Activated T-helper 2 cell treated with anti-CD3 and anti-CD28 coated beads, Interferon-gamma antibody, Interleukin-2, Interleukin-4, amounts not matched to agents 10 μg/mL and 5 μg/mL and 100 μg/mL, durations not matched to agents 14 hours and 24 hours and 36 hours (primary cell): ENCODE data around the gene ZNF438. TPM values are rescaled to one million over a fixed set of nuclear protein-coding genes. Genes with fewer than 3 reads are reported as not detected.

Source experiments
- DNase-seq: peaks from one replicate; pipeline ENCODE4 v3.0.0; 2021; ENCODE audit warnings: low spot score
- H3K27ac Mint-ChIP-seq: one replicate; pipeline ENCODE4 v1.8.0; 2021; ENCODE audit warnings: mixed read lengths
- H3K27me3 Mint-ChIP-seq: one replicate; pipeline ENCODE4 v1.8.0; 2021; ENCODE audit warnings: low read depth, mixed read lengths
- H3K36me3 Mint-ChIP-seq: one replicate; pipeline ENCODE4 v1.8.0; 2021; ENCODE audit warnings: low read depth, mixed read lengths
- H3K4me1 Mint-ChIP-seq: one replicate; pipeline ENCODE4 v1.8.0; 2021; ENCODE audit warnings: low read depth, mixed read lengths
- H3K4me3 Mint-ChIP-seq: one replicate; pipeline ENCODE4 v1.8.0; 2021; ENCODE audit warnings: low read depth, mild to moderate bottlenecking, moderate library complexity, mixed read lengths
- H3K9me3 Mint-ChIP-seq: one replicate; pipeline ENCODE4 v1.8.0; 2021; ENCODE audit warnings: mixed read lengths
- intact Hi-C: fragments of 100-400 bp; cut with micrococcal nuclease; formaldehyde crosslinking; loops from one replicate; pipeline ENCODE4 v1.15.1; 2023
- total RNA-seq: library from RNA; stranded (reverse); gene quantifications from 2 replicates; pipeline ENCODE4 v1.2.3, GENCODE V29; 2022

ZNF438 gene
- total RNA-seq, 1 donor from 2014 or later: 6.1 TPM

DNA sequence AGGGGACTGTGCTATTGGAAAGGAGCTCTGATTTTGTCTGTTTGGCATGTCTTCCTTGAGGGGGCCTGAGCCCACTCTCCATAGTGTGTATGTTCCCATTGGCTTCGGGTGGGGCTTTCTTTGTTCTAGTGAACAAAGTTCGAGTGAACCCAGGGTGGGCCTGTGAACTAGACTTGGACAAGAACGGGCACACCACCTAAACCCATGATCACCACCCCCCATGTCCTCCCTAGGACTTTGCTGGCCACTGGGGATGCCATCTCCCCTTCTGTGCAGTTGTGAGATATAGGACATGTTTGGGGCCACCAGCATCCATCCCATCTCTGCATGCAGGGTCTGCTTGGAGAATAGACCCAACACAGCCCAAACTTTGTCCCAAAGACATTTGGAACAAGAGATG lies 206.6 kb downstream of the ZNF438 start:
- no peak for DNase-seq
- intact Hi-C loops: no loop called here
- peaks cover 8% of the 10 kb centered on the region for H3K4me1 Mint-ChIP-seq
- H3K4me3 Mint-ChIP-seq: no peak overlapping the region
- H3K27me3 Mint-ChIP-seq: no peaks in the 10 kb centered on the region
- no peaks in the 10 kb centered on the region for H3K36me3 Mint-ChIP-seq
- no peaks in the 10 kb centered on the region for H3K9me3 Mint-ChIP-seq
- no peak overlapping the region for H3K27ac Mint-ChIP-seq

DNA sequence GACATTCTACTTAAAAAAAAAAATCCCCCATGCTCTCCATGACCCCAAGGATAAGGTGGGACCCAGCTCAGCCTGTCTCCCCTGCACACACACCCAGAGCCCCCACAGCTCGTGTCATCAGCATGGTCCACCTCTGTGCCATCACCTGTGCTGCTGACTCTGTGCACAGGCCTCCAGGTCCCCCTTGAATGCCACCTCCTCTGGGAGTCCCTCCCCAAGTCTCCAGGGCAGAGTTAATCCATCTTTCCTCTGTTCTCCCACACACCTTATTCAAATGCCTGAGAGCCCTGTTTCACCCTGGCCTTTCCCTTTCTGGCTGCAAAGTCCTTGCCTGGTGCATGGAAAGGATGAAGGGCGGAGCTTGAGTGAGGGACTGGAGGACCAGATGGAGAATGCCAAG lies 208.0 kb downstream of the ZNF438 start:
- peaks cover 8% of the 10 kb centered on the region for H3K4me1 Mint-ChIP-seq
- H3K27me3 Mint-ChIP-seq: no peaks in the 10 kb centered on the region
- H3K9me3 Mint-ChIP-seq: no peaks in the 10 kb centered on the region
- H3K4me3 Mint-ChIP-seq: no peak overlapping the region
- intact Hi-C loops: no loop called here
- H3K36me3 Mint-ChIP-seq: no peaks in the 10 kb centered on the region
- H3K27ac Mint-ChIP-seq: no peak overlapping the region
- no peak for DNase-seq

GRCh38 chr10:30822693-30823465 lies 208.8 kb downstream of the ZNF438 start:
- Mint-ChIP-seq H3K9me3 (no peaks in the 10 kb centered on the region), H3K27ac (no peak overlapping the region), H3K27me3 (no peaks in the 10 kb centered on the region), H3K4me1 (peaks cover 8% of the 10 kb centered on the region), H3K4me3 (no peak overlapping the region), H3K36me3 (no peaks in the 10 kb centered on the region)
- no peak for DNase-seq
- intact Hi-C loops: no loop called here

- H3K9me3 Mint-ChIP-seq: no peaks in the 10 kb centered on the region
- intact Hi-C loops: no loop called here
- no peaks in the 10 kb centered on the region for H3K27me3 Mint-ChIP-seq
- no peak overlapping the region for H3K27ac Mint-ChIP-seq
- DNase-seq: no peak
- no peak overlapping the region for H3K4me3 Mint-ChIP-seq
- H3K36me3 Mint-ChIP-seq: no peaks in the 10 kb centered on the region
- peaks cover 8% of the 10 kb centered on the region for H3K4me1 Mint-ChIP-seq
Observed at GRCh38 chr10:30821994-30822692, 209.5 kb downstream of the ZNF438 start.

DNA sequence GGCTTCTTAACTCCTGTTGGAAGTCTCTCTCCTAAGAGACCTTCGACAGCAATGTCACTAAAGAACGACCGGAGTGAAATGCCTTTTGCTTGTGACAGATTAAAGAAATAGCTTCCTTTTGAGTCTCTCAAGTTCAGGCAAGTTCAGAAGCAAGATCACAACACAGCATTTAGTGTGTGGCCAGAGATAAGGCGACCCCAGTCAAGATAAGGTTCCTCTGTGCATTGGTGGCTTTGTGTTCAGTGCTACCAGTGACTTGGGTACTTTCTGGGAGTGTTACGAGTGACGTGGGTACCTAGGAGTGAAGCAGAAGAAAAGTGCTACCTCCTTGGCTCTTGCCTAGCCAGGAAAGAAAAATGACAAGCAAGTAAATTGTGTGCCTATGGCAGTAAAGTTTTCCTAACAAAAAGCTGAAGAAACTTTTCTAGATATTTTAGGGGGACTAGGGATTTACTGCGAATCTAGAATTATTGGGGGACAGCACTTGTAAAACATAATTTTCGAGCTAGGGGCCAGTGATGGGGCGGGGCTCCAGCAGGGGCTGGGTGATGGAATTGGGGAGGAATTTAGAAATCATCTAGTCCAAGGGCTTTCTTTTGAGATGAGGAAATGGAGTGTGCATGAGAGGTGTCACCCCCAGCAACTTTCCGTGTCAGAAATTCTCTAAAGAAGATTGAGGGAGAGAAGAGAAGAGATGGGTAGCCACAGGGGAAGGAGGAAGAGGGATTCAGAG lies 210.2 kb downstream of the ZNF438 start:
- intact Hi-C loops: no loop called here
- no peak overlapping the region for H3K27ac Mint-ChIP-seq
- no peaks in the 10 kb centered on the region for H3K27me3 Mint-ChIP-seq
- H3K36me3 Mint-ChIP-seq: no peaks in the 10 kb centered on the region
- DNase-seq: no peak
- no peaks in the 10 kb centered on the region for H3K9me3 Mint-ChIP-seq
- H3K4me1 Mint-ChIP-seq: peaks cover 8% of the 10 kb centered on the region
- H3K4me3 Mint-ChIP-seq: no peak overlapping the region

DNA sequence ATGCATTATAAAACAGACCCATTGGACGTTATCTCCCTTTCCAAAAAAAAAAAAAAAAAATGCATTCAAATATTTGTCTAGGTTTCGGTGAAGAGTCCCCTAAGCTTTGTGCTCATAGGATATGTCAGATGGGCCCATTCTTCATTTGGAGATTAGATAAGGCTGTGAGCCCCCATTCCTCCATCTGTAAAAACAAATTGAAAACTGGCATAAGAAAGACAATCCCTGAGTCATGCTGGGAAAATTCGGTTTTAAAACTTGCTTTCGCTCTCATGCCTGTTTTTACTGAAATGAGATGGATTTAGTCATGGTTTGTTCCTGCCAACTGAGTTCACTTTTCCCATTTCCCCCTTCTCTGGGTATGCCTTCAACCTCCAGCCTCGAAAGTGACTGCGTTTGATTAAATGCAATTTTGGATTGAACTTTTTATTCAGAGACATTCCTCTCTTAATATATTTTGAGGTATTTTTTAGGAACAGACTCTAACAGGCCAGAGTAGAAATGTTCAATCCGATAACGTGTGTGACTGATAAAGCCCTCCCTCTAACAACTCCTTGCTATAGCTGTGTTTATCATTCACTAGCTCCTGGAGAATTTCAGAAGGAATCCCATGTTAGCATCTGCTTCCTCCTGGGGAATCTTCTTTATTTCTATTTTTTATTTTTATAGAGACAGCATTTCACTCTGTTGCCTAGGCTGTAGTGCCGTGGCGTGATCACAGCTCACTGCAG lies 211.2 kb downstream of the ZNF438 start:
- no peaks in the 10 kb centered on the region for H3K36me3 Mint-ChIP-seq

DNA sequence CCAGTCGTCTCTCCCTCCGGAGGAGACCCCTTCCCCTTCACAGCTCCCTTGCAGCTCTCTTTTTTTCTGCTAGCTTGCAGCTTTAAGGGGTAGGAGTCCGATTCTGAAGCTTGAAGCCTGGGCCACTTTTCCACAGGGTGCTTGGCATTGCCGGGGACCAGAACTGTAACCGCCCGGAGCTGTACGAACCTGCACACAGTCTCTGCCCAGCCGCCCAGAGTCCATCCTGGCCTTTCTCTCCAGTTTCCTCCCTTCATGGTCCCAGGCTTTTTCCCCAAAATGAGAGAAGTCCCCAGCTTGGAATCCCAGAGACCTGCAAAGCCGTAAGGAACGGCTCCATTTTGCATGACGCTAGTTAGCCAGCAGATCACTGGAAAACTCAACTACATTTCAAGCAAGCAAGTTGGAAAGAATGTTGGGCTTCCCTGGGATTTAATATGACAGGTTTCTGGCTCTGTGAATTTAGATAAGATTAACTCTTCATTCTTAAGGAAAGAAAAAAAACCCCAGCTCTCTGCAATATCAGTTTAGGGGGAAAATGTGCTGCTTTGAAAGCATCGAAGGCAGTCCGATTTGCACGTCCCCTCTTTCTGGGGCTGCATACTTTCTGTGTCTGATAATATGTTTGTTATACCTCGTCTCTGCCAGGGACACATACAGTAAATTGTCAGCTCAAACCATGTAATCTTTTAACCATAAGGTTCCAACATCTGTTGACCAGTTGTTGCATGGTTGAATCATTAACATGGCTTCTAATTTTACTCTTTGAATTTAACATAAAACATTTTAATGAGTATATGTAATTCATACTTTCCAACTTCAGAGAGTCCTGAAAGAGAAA lies 212.1 kb downstream of the ZNF438 start:
- no peak overlapping the region for H3K4me3 Mint-ChIP-seq
- H3K36me3 Mint-ChIP-seq: no peaks in the 10 kb centered on the region
- H3K4me1 Mint-ChIP-seq: peaks cover 11% of the 10 kb centered on the region
- intact Hi-C loops: no loop called here
- no peak for DNase-seq
- no peak overlapping the region for H3K27ac Mint-ChIP-seq
- H3K9me3 Mint-ChIP-seq: no peaks in the 10 kb centered on the region
- H3K27me3 Mint-ChIP-seq: no peaks in the 10 kb centered on the region

More for the DNA sequence above, 211.2 kb downstream of the ZNF438 start:
- Mint-ChIP-seq H3K4me3 (no peak overlapping the region), H3K9me3 (no peaks in the 10 kb centered on the region), H3K27ac (no peak overlapping the region), H3K4me1 (peaks cover 10% of the 10 kb centered on the region), H3K27me3 (no peaks in the 10 kb centered on the region)
- no peak for DNase-seq
- intact Hi-C loops: no loop called here

DNA sequence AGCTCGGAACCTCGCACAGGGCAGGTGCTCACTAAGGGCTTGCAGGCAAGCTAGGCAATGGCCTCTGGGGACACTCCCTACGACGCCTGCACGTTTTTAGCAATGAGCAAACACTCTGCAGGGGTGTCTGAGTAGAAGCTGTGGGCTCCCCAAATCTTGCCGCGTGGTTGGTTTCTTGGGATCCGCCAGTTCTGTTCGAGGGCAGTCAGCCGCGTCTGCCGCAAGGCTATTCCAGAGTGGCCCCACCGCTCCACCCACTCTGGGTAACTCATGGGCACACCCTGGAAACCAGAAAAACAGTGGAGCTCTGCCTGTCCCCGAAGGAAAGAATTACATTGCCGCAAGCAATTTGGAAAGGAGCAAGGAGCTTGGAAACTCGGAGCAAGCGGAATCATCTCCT lies 212.8 kb downstream of the ZNF438 start:
- intact Hi-C loops: no loop called here
- Mint-ChIP-seq H3K27me3 (no peaks in the 10 kb centered on the region), H3K27ac (no peak overlapping the region), H3K4me3 (no peak overlapping the region), H3K9me3 (no peaks in the 10 kb centered on the region), H3K36me3 (no peaks in the 10 kb centered on the region), H3K4me1 (peaks cover 16% of the 10 kb centered on the region)
- no peak for DNase-seq

GRCh38 chr10:30818010-30818660 lies 213.5 kb downstream of the ZNF438 start:
- Mint-ChIP-seq H3K4me1 (peaks cover 23% of the 10 kb centered on the region), H3K36me3 (no peaks in the 10 kb centered on the region), H3K4me3 (no peak overlapping the region), H3K27me3 (no peaks in the 10 kb centered on the region), H3K9me3 (no peaks in the 10 kb centered on the region), H3K27ac (no peak overlapping the region)
- intact Hi-C loops: no loop called here
- DNase-seq: no peak

- DNase-seq: no peak
- H3K27me3 Mint-ChIP-seq: no peaks in the 10 kb centered on the region
- H3K4me1 Mint-ChIP-seq: peaks cover 29% of the 10 kb centered on the region
- intact Hi-C loops: no loop called here
- H3K27ac Mint-ChIP-seq: no peak overlapping the region
- no peaks in the 10 kb centered on the region for H3K9me3 Mint-ChIP-seq
- H3K36me3 Mint-ChIP-seq: no peaks in the 10 kb centered on the region
- H3K4me3 Mint-ChIP-seq: no peak overlapping the region
Observed at GRCh38 chr10:30817541-30817940, 214.1 kb downstream of the ZNF438 start.

- Mint-ChIP-seq H3K4me1 (peaks cover 37% of the 10 kb centered on the region), H3K27me3 (no peaks in the 10 kb centered on the region), H3K27ac (no peak overlapping the region), H3K36me3 (no peaks in the 10 kb centered on the region), H3K4me3 (no peak overlapping the region), H3K9me3 (no peaks in the 10 kb centered on the region)
- intact Hi-C loops: no loop called here
- no peak for DNase-seq
Observed at GRCh38 chr10:30816820-30817171, 214.9 kb downstream of the ZNF438 start.
